A673 (cell line): ENCODE results near the gene SRRM3. TPM values are rescaled to one million over a fixed set of nuclear protein-coding genes. Genes with fewer than 3 reads are reported as not detected.

Source experiments
- BruUV-seq: library from RNA; stranded (reverse); fragments of 400-500 nt; replicated peaks from 2 replicates; lab custom pipeline; 2021; lab: Mats Ljungman, UMichigan
- CTCF ChIA-PET: fragments of 300-600 bp; sonication (Branson Sonifier 250); formaldehyde crosslinking; loops from one replicate; lab custom pipeline; 2022; ENCODE audit warnings: antibody characterized with exemption; lab: Charles Lee
- POLR2A ChIA-PET: fragments of 300-600 bp; sonication (Branson Sonifier 250); formaldehyde crosslinking; loops from one replicate; lab custom pipeline; 2022; ENCODE audit warnings: antibody characterized with exemption; ENCODE audit not compliant: low non-redundant PET; lab: Charles Lee
- DNase-seq: peaks from one replicate; pipeline ENCODE4 v3.0.0-alpha.2; 2015; ENCODE audit warnings: low spot score
- H3K27ac ChIP-seq: fragments of 200-600 bp; sonication (generic); 2 replicates; pipeline ENCODE4 v1.5.1; 2016; ENCODE audit warnings: mixed run types, low read depth, mild to moderate bottlenecking, mixed read lengths, antibody characterized with exemption, low read length; ENCODE audit not compliant: poor library complexity, severe bottlenecking
- H3K27me3 ChIP-seq: fragments of 200-600 bp; sonication (generic); replicated peaks from 2 replicates; pipeline ENCODE4 v1.6.1; 2017; ENCODE audit warnings: mixed run types, low read depth, mild to moderate bottlenecking, mixed read lengths, antibody characterized with exemption, low read length; ENCODE audit not compliant: insufficient read depth, poor library complexity
- H3K36me3 ChIP-seq: fragments of 200-600 bp; sonication (generic); 2 replicates; pipeline ENCODE4 v1.6.1; 2016; ENCODE audit warnings: mixed run types, mild to moderate bottlenecking, mixed read lengths, antibody characterized with exemption, low read length; ENCODE audit not compliant: insufficient read depth, poor library complexity, severe bottlenecking
- H3K4me1 ChIP-seq: fragments of 200-600 bp; sonication (generic); 2 replicates; pipeline ENCODE4 v1.6.1; 2017; ENCODE audit warnings: mixed run types, mild to moderate bottlenecking, mixed read lengths, antibody characterized with exemption, low read length; ENCODE audit not compliant: insufficient read depth, poor library complexity, severe bottlenecking
- H3K4me3 ChIP-seq: fragments of 200-600 bp; sonication (generic); 2 replicates; pipeline ENCODE4 v1.5.1; 2016; ENCODE audit warnings: low read depth, mixed run types, mild to moderate bottlenecking, mixed read lengths, low read length; ENCODE audit not compliant: poor library complexity, severe bottlenecking
- H3K9me3 ChIP-seq: fragments of 200-600 bp; sonication (generic); 2 replicates; pipeline ENCODE4 v1.6.1; 2016; ENCODE audit warnings: mixed run types, low read depth, mild to moderate bottlenecking, mixed read lengths, antibody characterized with exemption, low read length; ENCODE audit not compliant: poor library complexity, severe bottlenecking
- EZH2 ChIP-seq: fragments of 200-600 bp; sonication (generic); IDR thresholded peaks from 2 replicates; pipeline ENCODE4 v1.6.1; 2017; ENCODE audit warnings: borderline replicate concordance, low read depth, mild to moderate bottlenecking, mixed read lengths, antibody characterized with exemption, low read length; ENCODE audit not compliant: poor library complexity, severe bottlenecking
- intact Hi-C: fragments of 100-400 bp; cut with micrococcal nuclease; formaldehyde crosslinking; loops from one replicate; pipeline ENCODE4 v1.10.0; 2022; ENCODE audit not compliant: unreplicated experiment
- total RNA-seq: library from RNA; stranded (reverse); gene quantifications from 2 replicates; pipeline ENCODE4 v1.2.3, GENCODE V29; 2021
- TF ChIP-seq, protein P1 (sequence below): fragments of 300-800, 200-600 bp; sonication (generic); conservative IDR thresholded peaks from 2 replicates; pipeline ENCODE4 v1.5.1; 2017; ENCODE audit warnings: low read depth, mild to moderate bottlenecking, antibody characterized with exemption, low read length, moderate library complexity, mixed read lengths

Gene SRRM3
- total RNA-seq, 1 experiment from 2014 or later, result 1.8 TPM

DNA sequence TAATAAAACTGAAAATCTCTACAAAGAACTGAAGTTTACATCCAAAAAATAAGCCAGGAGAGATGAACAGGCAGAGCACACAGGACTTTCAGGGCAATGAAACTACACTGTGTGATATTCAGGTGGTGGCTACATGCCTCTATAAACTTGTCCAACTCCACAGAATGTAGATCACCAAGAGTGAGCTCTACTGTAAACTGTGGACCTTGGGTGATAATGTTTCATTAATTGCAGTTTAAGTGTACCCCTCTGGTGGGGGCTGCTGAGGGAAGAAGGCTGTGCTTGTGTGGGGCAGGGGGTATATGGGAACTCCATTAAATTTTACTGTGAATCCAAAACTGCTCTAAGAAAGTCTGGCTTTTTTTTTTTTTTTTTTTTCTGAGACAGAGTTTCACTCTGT, 134.4 kb downstream of the SRRM3 start:
- no peak for TF ChIP-seq EZH2
- TF ChIP-seq, protein P1, sequence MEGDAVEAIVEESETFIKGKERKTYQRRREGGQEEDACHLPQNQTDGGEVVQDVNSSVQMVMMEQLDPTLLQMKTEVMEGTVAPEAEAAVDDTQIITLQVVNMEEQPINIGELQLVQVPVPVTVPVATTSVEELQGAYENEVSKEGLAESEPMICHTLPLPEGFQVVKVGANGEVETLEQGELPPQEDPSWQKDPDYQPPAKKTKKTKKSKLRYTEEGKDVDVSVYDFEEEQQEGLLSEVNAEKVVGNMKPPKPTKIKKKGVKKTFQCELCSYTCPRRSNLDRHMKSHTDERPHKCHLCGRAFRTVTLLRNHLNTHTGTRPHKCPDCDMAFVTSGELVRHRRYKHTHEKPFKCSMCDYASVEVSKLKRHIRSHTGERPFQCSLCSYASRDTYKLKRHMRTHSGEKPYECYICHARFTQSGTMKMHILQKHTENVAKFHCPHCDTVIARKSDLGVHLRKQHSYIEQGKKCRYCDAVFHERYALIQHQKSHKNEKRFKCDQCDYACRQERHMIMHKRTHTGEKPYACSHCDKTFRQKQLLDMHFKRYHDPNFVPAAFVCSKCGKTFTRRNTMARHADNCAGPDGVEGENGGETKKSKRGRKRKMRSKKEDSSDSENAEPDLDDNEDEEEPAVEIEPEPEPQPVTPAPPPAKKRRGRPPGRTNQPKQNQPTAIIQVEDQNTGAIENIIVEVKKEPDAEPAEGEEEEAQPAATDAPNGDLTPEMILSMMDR, result no peak
- intact Hi-C loops, result no loop called here
- Histone ChIP-seq H3K27ac (no peak overlapping the region), H3K27me3 (no peaks in the 10 kb centered on the region), H3K4me1 (peaks cover 19% of the 10 kb centered on the region), H3K9me3 (no peaks in the 10 kb centered on the region), H3K36me3 (peaks cover 10% of the 10 kb centered on the region), H3K4me3 (no peak overlapping the region)
- ChIA-PET CTCF (no interaction called here), POLR2A (no interaction called here)
- no TSS peak for BruUV-seq
- DNase-seq, result no peak

Other genes starting within 250 kb of the SRRM3 start
- 18.7 and 18.9 TPM in 2 replicates for gene TMEM120A, start 207.3 kb upstream of the SRRM3 start, total RNA-seq
- 36.3 and 40.3 TPM in 2 replicates for gene STYXL1, start 153.9 kb upstream of the SRRM3 start, total RNA-seq
- 316 and 343 TPM in 2 replicates for gene MDH2, start 153.8 kb upstream of the SRRM3 start, total RNA-seq
- 354 and 375 TPM in 2 replicates for gene HSPB1, start 100.8 kb downstream of the SRRM3 start, total RNA-seq
- gene YWHAG, start 157.1 kb downstream of the SRRM3 start, total RNA-seq, result 222 and 249 TPM in 2 replicates
- gene SSC4D, start 207.8 kb downstream of the SRRM3 start, total RNA-seq, result 1.2 and 1.8 TPM in 2 replicates
- gene ZP3, start 223.1 kb downstream of the SRRM3 start, total RNA-seq, result 9.4 and 9.8 TPM in 2 replicates